Osteoblast (primary cell): Measurements from ENCODE around the gene APOBEC3F. TPM values are rescaled to one million over a fixed set of nuclear protein-coding genes. Genes with fewer than 3 reads are reported as not detected.
"Not testable (repeated sequence)": the region's sequence is repeated elsewhere in the genome, so short reads cannot be mapped to it uniquely, and the experiment has no call there.

ENCODE experiments used
- DNase-seq: peaks from one replicate; pipeline ENCODE4 v3.0.0; 2011; ENCODE audit warnings: low spot score, mixed read lengths; ENCODE audit not compliant: insufficient read length; ENCODE audit errors: missing footprints
- H2AFZ ChIP-seq: 2 replicates; pipeline ENCODE4 v1.6.0; 2011; ENCODE audit warnings: mild to moderate bottlenecking, low read length
- H3K27ac ChIP-seq: 2 replicates; pipeline ENCODE4 v1.5.1; 2011; ENCODE audit warnings: mild to moderate bottlenecking, low read depth, low read length, moderate library complexity
- H3K27me3 ChIP-seq: 2 replicates; pipeline ENCODE4 v1.6.0; 2012; ENCODE audit warnings: mild to moderate bottlenecking, control low read depth, inconsistent platforms, low read length, moderate library complexity; ENCODE audit not compliant: insufficient read depth
- H3K36me3 ChIP-seq: 2 replicates; pipeline ENCODE4 v1.5.1; 2011; ENCODE audit warnings: mild to moderate bottlenecking, low read length, control low read depth, moderate library complexity; ENCODE audit not compliant: insufficient read depth
- H3K4me1 ChIP-seq: 2 replicates; pipeline ENCODE4 v1.5.1; 2011; ENCODE audit warnings: mild to moderate bottlenecking, low read length, control low read depth, moderate library complexity; ENCODE audit not compliant: insufficient read depth
- H3K4me2 ChIP-seq: 2 replicates; pipeline ENCODE4 v1.6.0; 2011; ENCODE audit warnings: mild to moderate bottlenecking, low read length; ENCODE audit not compliant: insufficient read depth
- H3K4me3 ChIP-seq: fragments of 200-600 bp; sonication (generic); 3 replicates; pipeline ENCODE4 v1.5.1; 2012; ENCODE audit warnings: mild to moderate bottlenecking, low read length, inconsistent platforms; ENCODE audit not compliant: insufficient read depth
- H3K79me2 ChIP-seq: 2 replicates; pipeline ENCODE4 v1.6.0; 2012; ENCODE audit warnings: mild to moderate bottlenecking, low read length, control low read depth, inconsistent platforms; ENCODE audit not compliant: insufficient read depth
- H3K9me3 ChIP-seq: 2 replicates; pipeline ENCODE4 v1.5.1; 2011; ENCODE audit warnings: low read depth, low read length, control low read depth
- H4K20me1 ChIP-seq: 2 replicates; pipeline ENCODE4 v1.6.0; 2012; ENCODE audit warnings: mild to moderate bottlenecking, low read length, control low read depth; ENCODE audit not compliant: insufficient read depth
- CTCF ChIP-seq: IDR thresholded peaks from 2 replicates; pipeline ENCODE4 v1.5.1; 2011; ENCODE audit warnings: mild to moderate bottlenecking, low read depth, low read length, moderate library complexity; ENCODE audit errors: extremely low read depth
- total RNA-seq: library from RNA; depleted of rRNA; stranded (reverse); fragments of >200 nt; gene quantifications from 2 replicates; pipeline ENCODE4 v1.2.3, GENCODE V29; 2012

Gene APOBEC3F
- total RNA-seq, 1 donor = 5.1 TPM

- no peak overlapping the region for H2AFZ ChIP-seq
- DNase-seq = no peak
Measured at GRCh38 chr22:39028281-39028680, 12.4 kb upstream of the APOBEC3F start.

GRCh38 chr22:39029227-39029626 is 11.4 kb upstream of the APOBEC3F start:
- Histone ChIP-seq H2AFZ (no peak overlapping the region), H3K4me3 (no peak overlapping the region), H3K9me3 (no peaks in the 10 kb centered on the region), H3K4me2 (no peak overlapping the region), H3K4me1 (no peaks in the 10 kb centered on the region), H3K79me2 (no peaks in the 10 kb centered on the region), H3K27me3 (no peaks in the 10 kb centered on the region), H3K36me3 (no peaks in the 10 kb centered on the region), H4K20me1 (no peaks in the 10 kb centered on the region), H3K27ac (no peak overlapping the region)
- no peak for TF ChIP-seq CTCF
- DNase-seq = no peak

More at GRCh38 chr22:39028281-39028680, 12.4 kb upstream of the APOBEC3F start:
- H3K9me3 ChIP-seq = no peaks in the 10 kb centered on the region
- H3K4me3 ChIP-seq = no peak overlapping the region
- H3K36me3 ChIP-seq = no peaks in the 10 kb centered on the region
- no peak overlapping the region for H3K4me2 ChIP-seq
- no peak for TF ChIP-seq CTCF
- no peaks in the 10 kb centered on the region for H4K20me1 ChIP-seq
- H3K27ac ChIP-seq = no peak overlapping the region
- no peaks in the 10 kb centered on the region for H3K79me2 ChIP-seq
- no peaks in the 10 kb centered on the region for H3K4me1 ChIP-seq
- H3K27me3 ChIP-seq = no peaks in the 10 kb centered on the region

GRCh38 chr22:39030705-39031104 is 10.0 kb upstream of the APOBEC3F start:
- TF ChIP-seq CTCF = no peak
- Histone ChIP-seq H3K36me3 (no peaks in the 10 kb centered on the region), H4K20me1 (no peaks in the 10 kb centered on the region), H3K4me3 (no peak overlapping the region), H3K27me3 (no peaks in the 10 kb centered on the region), H3K9me3 (no peaks in the 10 kb centered on the region), H2AFZ (no peak overlapping the region), H3K79me2 (no peaks in the 10 kb centered on the region), H3K4me1 (no peaks in the 10 kb centered on the region), H3K4me2 (no peak overlapping the region), H3K27ac (no peak overlapping the region)
- DNase-seq = no peak

GRCh38 chr22:39031434-39032295 is 9.0 kb upstream of the APOBEC3F start:
- H3K4me1 ChIP-seq, H3K9me3 ChIP-seq, H3K4me2 ChIP-seq, H4K20me1 ChIP-seq, H2AFZ ChIP-seq, DNase-seq, H3K36me3 ChIP-seq, H3K27ac ChIP-seq, H3K27me3 ChIP-seq, H3K79me2 ChIP-seq, H3K4me3 ChIP-seq: not testable (repeated sequence)

GRCh38 chr22:39037071-39037470 is 3.6 kb upstream of the APOBEC3F start:
- H3K27me3 ChIP-seq, H3K79me2 ChIP-seq, H4K20me1 ChIP-seq, H3K36me3 ChIP-seq, H3K9me3 ChIP-seq, H2AFZ ChIP-seq, H3K4me1 ChIP-seq, H3K4me3 ChIP-seq, H3K27ac ChIP-seq, H3K4me2 ChIP-seq, DNase-seq: not testable (repeated sequence)
